Fibroblast of skin of abdomen (primary cell): ENCODE results near the gene UMODL1. TPM values are rescaled to one million over a fixed set of nuclear protein-coding genes. Genes with fewer than 3 reads are reported as not detected.

Source experiments
- DNase-seq: peaks from one replicate; pipeline ENCODE4 v3.0.0-alpha.2; 2013
- polyA plus RNA-seq, 2 experiments: library from polyadenylated mRNA; unstranded; fragments of 120-200 nt; gene quantifications; one replicate each; pipeline ENCODE4 v1.2.1, GENCODE V29; 2013; ENCODE audit not compliant: insufficient read length in 2 of 2

Gene UMODL1
- 0.28 TPM for polyA plus RNA-seq (2013, experiment 1 of 2; ENCODE audit: insufficient read length)
- polyA plus RNA-seq (2013, experiment 2 of 2; ENCODE audit: insufficient read length) = 0.09 TPM

DNA sequence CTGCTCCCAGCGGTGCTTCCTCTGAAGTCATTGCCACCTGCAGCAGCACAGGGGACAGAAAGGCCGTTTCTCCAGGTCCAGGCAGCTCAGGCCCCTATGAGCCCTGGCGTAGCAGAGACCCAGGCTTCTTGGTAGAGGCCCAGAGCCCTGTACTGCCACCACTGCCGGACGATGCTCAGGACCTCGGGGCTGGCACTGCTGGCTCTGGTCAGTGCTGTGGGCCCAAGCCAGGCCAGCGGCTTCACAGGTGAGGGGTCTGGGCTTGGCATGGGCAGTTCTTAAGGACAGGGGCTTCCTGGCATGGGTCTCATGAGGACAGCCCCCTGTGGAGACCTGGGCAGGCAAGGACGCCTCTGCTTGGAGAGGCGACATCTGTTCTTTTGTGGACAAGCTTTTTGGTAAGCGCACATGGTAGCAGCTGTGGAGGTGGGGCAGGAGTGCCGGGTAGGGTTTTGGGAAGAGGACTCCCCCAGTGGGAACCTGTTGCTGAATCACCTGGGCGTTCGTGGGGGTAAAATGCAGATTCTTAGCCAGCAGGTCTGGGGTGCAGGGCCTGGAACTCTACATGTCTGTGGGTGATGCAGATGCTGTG, at the start of gene UMODL1:
TSS of gene UMODL1 (plus strand) at position 172 of the 592 bp plus-strand sequence. CDS start at position 172, 0 bp downstream.
- no peak for DNase-seq

GRCh38 chr21:42021371-42022090, 49.6 kb upstream of the UMODL1 start:
- DNase-seq = no peak

DNA sequence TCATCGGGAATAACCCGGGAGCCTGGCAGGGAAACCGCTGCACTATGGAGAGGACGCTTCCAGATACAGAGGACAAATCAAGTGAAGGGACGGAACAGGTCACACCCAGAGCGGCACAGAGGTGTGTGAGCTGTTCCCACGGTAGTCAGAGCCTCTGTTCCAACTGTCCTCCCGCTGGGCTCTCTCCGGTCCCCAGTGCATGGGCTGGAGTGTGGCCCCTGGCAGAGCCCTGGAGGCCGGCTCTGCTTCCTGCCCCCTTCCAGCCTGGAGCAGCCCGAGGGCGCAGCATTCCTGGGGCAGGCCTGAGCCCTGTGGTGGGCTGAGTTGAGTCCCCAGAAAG, 49.1 kb upstream of the UMODL1 start:
- no peak for DNase-seq

DNA sequence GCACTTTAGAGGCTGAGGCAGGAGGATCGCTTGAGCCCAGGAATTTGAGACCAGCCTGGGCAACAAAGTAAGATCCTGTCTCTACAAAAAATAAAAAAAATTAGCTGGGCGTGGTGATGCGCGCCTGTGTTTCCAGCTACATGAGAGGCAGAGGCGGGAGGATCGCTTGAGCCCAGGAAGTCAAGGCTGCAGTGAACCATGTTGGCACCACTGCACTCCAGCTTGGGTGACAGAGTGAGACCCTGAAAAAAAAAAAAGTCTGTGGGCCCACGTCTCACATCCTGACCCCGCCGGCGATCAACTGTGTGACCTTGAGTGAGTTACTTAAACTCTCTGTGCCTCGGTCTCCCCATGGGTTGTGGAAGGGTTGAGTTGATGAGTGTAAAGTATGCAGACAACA, 48.2 kb upstream of the UMODL1 start:
- DNase-seq = no peak

- peak; percentile 75 for DNase-seq
These were observed 45.6 kb upstream of the UMODL1 start for GRCh38 chr21:42025376-42026081.

- no peak for DNase-seq
These were observed 45.1 kb upstream of the UMODL1 start for GRCh38 chr21:42026082-42026435.

DNA sequence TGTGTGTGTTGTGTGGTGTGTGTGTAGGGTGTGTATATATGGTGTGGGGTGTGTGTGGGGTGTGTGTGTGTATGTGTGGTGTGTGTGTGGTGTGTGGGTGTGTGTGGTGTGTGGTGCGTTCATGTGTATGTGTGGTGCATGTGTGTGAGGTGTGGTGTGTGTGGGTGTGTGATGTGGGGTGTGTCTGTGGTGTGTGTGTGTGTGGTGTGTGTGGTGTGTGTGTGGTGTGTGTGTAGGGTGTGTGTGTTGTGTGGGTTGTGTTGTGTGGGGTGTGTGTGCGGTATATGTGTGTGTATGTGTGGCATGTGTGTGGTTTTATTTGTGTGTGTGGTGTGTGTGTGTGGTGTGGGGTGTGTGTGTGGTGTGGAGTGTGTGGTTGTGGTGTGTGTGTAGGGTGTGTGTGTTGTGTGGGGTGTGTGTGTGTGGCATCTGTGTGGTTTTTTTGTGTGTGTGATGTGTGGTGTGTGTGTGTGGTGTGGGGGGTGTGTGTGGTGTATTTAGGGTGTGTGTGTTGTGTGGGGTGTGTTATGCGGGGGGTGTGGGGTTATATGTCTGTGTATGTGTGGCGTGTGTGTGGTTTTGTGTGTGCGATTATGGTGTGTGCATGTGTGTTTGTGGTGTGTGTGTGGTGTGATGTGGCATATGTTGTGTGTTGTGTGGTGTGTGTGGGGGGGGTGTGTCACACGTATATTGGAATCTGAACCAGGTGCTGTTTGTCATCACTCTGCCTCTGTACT, 43.9 kb upstream of the UMODL1 start:
- DNase-seq = peak; percentile 32

- DNase-seq = no peak
These were observed 43.0 kb upstream of the UMODL1 start for GRCh38 chr21:42027822-42028765.

DNA sequence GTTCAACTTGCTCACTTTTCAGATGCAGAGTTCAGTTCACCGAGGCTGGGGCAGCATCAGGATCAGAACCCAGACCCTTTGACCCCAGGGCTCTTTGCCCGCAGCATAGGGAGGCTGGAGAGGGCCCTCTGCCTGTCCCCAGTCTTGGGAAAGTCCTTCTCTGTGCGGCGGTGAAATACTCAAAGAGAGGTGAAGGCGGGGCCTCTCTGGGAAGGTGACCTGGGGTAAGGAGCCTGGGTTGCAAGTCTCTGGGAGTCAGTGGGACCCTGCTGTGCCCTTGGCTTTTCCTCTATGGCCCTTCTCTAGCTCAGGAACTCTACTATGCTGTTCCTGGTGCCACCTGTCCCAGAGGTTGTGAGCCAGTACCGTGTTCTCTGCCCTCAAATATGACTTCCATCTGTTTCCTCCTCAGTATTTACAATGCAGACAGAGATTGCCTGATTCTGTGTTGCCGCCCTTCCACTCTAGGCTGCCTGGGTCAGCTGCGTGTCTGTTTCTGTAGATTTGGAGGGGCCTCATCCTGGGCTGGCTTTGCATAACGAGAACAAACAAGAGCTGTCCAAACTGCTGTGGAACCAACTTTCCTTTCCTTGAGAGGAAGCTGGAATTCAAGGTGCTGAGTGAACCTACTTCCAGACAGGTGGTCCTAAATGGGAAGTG, 42.2 kb upstream of the UMODL1 start:
- DNase-seq = no peak

- no peak for DNase-seq
These were observed 40.8 kb upstream of the UMODL1 start for GRCh38 chr21:42030311-42030710.

GRCh38 chr21:42031241-42031640, 39.9 kb upstream of the UMODL1 start:
- DNase-seq = no peak

GRCh38 chr21:42031816-42032215, 39.3 kb upstream of the UMODL1 start:
- DNase-seq = no peak

GRCh38 chr21:42032266-42032665, 38.9 kb upstream of the UMODL1 start:
- DNase-seq = no peak

- DNase-seq = no peak
These were observed 38.1 kb upstream of the UMODL1 start for GRCh38 chr21:42032968-42033367.

DNA sequence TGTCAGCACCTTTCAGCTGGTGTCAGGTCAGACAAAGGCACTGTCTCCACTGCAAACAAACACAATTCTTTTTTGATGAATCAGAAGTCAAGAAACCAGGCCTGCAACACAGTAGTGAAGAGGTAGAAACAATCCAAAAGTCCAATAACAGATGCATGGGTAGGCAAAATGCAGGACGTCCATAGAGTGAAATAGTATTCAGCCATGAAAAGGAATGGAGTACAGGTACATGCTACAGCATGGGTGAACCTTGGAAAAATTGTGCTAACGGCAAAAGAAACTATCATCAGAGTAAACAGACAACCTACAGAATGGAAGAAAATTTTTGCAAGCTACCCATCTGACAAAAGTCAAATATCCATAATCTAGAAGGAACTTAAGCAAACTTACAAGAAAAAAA, 34.8 kb upstream of the UMODL1 start:
- no peak for DNase-seq

DNA sequence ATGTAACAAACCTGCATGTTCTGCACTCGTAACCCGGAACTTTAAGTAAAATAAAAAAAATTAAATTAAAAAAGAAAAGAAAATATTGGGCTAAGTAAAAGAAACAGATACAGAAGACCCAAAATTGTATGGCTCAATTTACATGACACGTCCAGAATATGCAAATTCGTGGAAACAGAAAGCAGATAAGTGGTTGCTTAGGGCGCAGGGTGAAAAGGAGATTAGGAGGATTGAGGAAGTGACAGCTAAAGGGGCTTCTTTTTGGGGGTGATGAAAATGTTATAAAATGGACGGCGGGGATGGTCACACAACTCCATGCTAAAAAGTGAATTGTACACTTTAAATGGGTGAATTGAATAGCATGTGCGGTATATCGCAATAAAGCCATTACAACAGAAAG, 33.6 kb upstream of the UMODL1 start:
- no peak for DNase-seq

DNA sequence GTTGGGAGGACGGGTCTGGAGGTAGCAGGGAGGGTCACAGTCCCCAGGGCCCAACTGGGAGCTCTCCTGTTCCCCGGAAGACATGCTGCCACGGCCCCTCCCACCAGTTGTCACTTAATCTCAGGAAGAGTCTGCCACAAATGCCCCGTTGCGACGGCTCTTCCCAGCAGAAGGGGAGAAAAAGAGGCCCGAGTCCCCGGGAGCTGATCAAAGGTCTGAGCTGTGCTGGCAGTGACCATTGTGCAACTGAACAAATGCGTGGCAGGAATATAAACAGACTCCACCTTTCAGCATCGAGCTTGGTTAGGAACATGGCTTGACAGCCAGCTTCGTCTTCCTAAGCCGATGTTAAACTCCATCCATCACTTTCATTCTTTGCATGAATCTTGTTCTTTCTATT, 33.2 kb upstream of the UMODL1 start:
- DNase-seq = no peak

DNA sequence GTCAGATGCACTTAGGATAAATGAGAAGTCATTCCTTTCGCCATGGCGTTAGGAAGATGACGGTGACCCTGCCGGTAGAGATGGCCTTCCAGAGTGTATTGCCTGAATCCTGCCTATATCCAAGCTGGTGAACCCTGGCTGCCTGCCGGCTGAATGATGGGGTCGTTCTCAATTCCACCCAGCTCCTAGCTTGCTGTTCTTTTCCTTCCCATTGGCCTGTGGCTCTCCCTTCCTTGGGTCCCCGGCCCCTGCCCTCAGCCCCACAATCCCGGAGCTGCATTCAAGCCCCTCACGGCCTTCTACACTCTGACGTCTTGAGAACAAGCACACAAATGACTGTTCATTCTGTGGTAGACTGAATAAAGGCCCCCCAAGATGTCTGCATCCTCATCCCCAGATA, 32.7 kb upstream of the UMODL1 start:
- no peak for DNase-seq

- peak; percentile 64 for DNase-seq
These were observed 32.2 kb upstream of the UMODL1 start for GRCh38 chr21:42038826-42039425.

DNA sequence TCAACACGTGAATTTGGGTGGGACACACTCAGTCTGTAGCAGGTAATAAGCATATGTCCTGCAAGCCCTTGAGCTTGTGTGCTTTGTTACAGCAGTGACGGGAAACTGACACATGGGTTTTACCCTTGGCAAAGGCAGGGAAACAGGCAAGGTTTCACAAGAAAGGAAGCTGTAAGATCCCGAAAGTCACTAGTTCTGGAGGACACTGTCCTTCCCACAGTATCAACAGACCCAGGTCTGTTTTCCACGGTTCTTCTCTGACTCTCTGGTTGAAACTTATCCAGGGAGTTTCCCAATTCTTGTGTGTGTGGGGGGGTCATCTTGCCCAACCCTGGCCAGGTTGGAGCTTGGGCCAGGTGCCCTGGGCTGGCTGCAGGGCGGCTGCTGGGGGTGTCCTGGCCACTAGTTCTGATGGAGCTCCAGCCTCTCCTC, 31.6 kb upstream of the UMODL1 start:
- DNase-seq = peak; percentile 26

DNA sequence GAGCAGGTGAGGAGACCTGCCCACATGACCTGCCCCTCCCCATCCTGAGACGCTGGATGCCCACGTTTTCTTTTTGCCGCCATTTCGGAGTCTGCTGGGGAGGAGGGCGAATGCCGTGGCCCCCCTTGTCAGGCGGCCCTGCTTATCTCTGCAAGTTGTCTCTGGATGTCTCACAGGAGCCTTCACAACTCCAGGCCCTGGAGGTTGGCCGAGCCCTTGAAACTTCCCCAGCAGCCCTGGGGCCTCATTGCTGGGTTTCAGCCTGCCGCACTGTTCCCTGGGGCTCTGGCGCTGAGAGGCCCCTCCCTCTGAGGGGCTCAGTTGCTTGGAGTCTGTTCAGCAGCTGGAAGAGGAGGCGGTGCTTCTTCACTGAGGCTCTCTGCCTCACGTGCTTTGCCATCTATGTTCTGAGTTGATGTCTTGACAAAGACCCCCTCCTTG, 31.2 kb upstream of the UMODL1 start:
- DNase-seq = peak; percentile 94
